ENCODE data around the gene SLC10A1. TPM values are rescaled to one million over a fixed set of nuclear protein-coding genes. Genes with fewer than 3 reads are reported as not detected.

Gene SLC10A1
- total and polyA plus RNA-seq, 8 donors, result not detected

- TF ChIP-seq POLR2AphosphoS5 (IDR thresholded peaks at IDR 0.05), result no peak
- TF ChIP-seq EP300 (IDR thresholded peaks at IDR 0.05), result no peak
- no peak for TF ChIP-seq CTCF (IDR thresholded peaks at IDR 0.05)
- TF ChIP-seq POLR2A (IDR thresholded peaks at IDR 0.05), result no peak
- H3K4me3 ChIP-seq, result no peak overlapping the region
- intact Hi-C loops (cut with DNase I; ENCODE audit: low total_unique reads), result no loop called here
- peaks cover 18 to 84% (median 62%) of the 10 kb centered on the region in 4 donors for H3K4me1 ChIP-seq
- no peak for DNase-seq
- H3K27ac ChIP-seq, result no peak overlapping the region
- 89 to 98% (median 96%) methylated on average over 7 of the region's 7 CpGs for WGBS, 5 donors
- peaks cover 82 to 99% (median 97%) of the 10 kb centered on the region in 4 donors for H3K36me3 ChIP-seq
- H3K9me3 ChIP-seq, result no peaks in the 10 kb centered on the region
- H3K27me3 ChIP-seq, result no peaks in the 10 kb centered on the region
Measured at GRCh38 chr14:69773571-69774276, 23.3 kb downstream of the SLC10A1 start.

GRCh38 chr14:69772082-69773017 lies 24.7 kb downstream of the SLC10A1 start:
- 89 to 95% (median 92%) methylated on average over 11 of the region's 11 CpGs for WGBS, 5 donors
- Histone ChIP-seq H3K9me3 (no peaks in the 10 kb centered on the region), H3K4me1 (peaks cover 24 to 90% (median 67%) of the 10 kb centered on the region in 4 donors)

GRCh38 chr14:69771136-69771535 lies 25.9 kb downstream of the SLC10A1 start:
- H3K27ac ChIP-seq, result no peak overlapping the region
- peaks cover 24 to 84% (median 63%) of the 10 kb centered on the region in 4 donors for H3K4me1 ChIP-seq
- H3K27me3 ChIP-seq, result no peaks in the 10 kb centered on the region
- no peaks in the 10 kb centered on the region for H3K9me3 ChIP-seq
- peaks cover 75 to 82% (median 82%) of the 10 kb centered on the region in 4 donors for H3K36me3 ChIP-seq
- 93 to 96% (median 94%) methylated on average over 16 of the region's 16 CpGs for WGBS, 5 donors
- DNase-seq, result no peak
- no peak for TF ChIP-seq POLR2A (IDR thresholded peaks at IDR 0.05)
- TF ChIP-seq EP300 (IDR thresholded peaks at IDR 0.05), result no peak
- TF ChIP-seq POLR2AphosphoS5 (IDR thresholded peaks at IDR 0.05), result no peak
- no peak for TF ChIP-seq CTCF (IDR thresholded peaks at IDR 0.05)
- intact Hi-C loops (cut with DNase I; ENCODE audit: low total_unique reads), result no loop called here
- H3K4me3 ChIP-seq, result peak overlapping the region in 1 of 4 donors; percentile 8

More at GRCh38 chr14:69772082-69773017, 24.7 kb downstream of the SLC10A1 start:
- no peak for TF ChIP-seq EP300 (IDR thresholded peaks at IDR 0.05)
- Histone ChIP-seq H3K27ac (no peak overlapping the region), H3K36me3 (peaks cover 80 to 94% (median 93%) of the 10 kb centered on the region in 4 donors), H3K27me3 (no peaks in the 10 kb centered on the region), H3K4me3 (no peak overlapping the region)
- intact Hi-C loops (cut with DNase I; ENCODE audit: low total_unique reads), result no loop called here
- no peak for DNase-seq

- Histone ChIP-seq H3K9me3 (no peaks in the 10 kb centered on the region), H3K27me3 (no peaks in the 10 kb centered on the region), H3K4me3 (peak overlapping the region in 2 of 4 donors; percentile 8 to 75), H3K4me1 (peaks cover 24 to 81% (median 61%) of the 10 kb centered on the region in 4 donors), H3K27ac (no peak overlapping the region), H3K36me3 (peaks cover 70 to 77% (median 76%) of the 10 kb centered on the region in 4 donors)
- no peak for DNase-seq
- WGBS, 5 donors, result 80 to 88% (median 86%) methylated on average over 3 of the region's 3 CpGs
- TF ChIP-seq CTCF (IDR thresholded peaks at IDR 0.05), result no peak
- no peak for TF ChIP-seq EP300 (IDR thresholded peaks at IDR 0.05)
- TF ChIP-seq POLR2A (IDR thresholded peaks at IDR 0.05), result no peak
- TF ChIP-seq POLR2AphosphoS5 (IDR thresholded peaks at IDR 0.05), result no peak
- intact Hi-C loops (cut with DNase I; ENCODE audit: low total_unique reads), result no loop called here
Measured at GRCh38 chr14:69770559-69770958, 26.5 kb downstream of the SLC10A1 start.

Measured in stomach (tissue), 9 donors.